Stimulated activated CD8-positive, alpha-beta memory T cell treated with anti-CD3 and anti-CD28 coated beads, Interleukin-2, amount 100 ng/mL, for 48 hours (primary cell): ENCODE data around the gene LIPJ.
A peak's percentile ranks its signal among the peaks of the same experiment; 100 is the strongest.

Experiments used
- DNase-seq, 2 donors: peaks; one replicate each; pipeline ENCODE4 v3.0.0-alpha.2; 2020; ENCODE audit warnings: low read depth in 2 of 2

Gene LIPJ, protein sequence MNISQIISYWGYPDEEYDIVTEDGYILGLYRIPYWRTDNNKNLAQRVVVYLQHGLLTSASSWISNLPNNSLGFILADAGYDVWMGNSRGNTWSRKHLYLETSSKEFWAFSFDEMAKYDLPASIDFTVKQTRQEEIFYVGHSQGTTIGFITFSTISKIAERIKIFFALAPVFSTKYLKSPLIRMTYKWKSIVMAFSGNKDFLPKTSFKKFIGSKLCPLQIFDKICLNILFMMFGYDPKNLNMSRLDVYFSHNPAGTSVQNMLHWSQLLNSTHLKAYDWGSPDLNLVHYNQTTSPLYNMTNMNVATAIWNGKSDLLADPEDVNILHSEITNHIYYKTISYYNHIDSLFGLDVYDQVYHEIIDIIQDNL

DNA sequence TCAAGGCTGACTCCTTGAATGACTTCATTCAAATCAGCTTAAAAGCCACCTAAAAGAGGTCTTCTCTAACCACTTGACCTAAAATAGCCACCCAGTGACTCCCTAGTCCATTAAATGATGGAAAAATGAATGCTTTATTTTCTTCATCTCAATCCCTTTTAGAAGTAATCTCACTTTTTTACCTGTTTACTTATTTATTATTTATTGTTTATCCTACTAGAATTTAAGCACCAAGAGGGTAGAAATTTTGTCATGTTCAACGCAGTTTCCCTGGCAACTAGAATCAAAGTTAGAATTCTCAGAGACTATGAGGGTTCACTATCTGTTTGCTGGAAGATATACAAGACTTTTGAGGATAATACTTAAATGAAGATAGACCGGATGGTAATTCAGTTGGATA lies at the start of gene LIPJ:
LIPJ (plus strand) TSS at position 301 of the 400 bp plus-strand sequence. CDS start 3,926 bp downstream, outside the sequence.
- no peak for DNase-seq

DNA sequence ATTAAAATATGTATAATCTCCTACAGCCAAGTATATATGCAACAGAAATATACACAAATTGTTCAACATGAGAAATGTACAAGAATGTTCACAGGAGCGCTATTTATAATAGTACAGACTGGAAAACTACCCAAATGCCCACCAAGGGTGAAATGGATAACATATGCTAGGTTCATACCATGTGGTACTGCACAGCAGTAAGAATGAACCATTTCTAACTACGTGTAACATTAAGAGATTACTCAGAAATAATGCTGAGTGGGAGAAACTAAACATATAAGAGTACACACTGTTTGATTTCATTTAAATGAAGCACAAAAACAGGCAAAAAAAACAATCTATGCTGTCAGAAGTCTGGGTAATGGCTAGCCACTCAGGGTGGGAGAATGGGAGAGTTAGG lies 49.2 kb upstream of the LIPJ start:
- DNase-seq: no peak

DNA sequence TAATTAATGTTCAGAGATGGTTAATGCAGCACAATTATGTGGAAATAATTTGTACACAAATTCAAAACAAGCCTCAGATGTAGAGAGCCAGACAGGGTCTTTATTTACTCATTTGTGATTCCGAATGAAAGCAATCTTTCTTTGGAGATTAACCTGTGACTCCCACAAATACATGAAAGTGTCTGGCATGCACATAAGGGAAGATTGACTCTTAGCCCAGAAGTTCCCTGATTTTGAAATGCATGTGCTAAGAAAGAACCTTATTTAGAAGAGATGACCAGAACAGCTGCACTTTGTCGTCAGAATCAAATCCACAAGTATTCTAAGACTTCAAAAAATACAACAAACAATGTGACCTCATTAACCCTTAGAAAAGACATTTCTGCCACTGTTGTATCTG lies 48.5 kb upstream of the LIPJ start:
- DNase-seq: no peak

DNA sequence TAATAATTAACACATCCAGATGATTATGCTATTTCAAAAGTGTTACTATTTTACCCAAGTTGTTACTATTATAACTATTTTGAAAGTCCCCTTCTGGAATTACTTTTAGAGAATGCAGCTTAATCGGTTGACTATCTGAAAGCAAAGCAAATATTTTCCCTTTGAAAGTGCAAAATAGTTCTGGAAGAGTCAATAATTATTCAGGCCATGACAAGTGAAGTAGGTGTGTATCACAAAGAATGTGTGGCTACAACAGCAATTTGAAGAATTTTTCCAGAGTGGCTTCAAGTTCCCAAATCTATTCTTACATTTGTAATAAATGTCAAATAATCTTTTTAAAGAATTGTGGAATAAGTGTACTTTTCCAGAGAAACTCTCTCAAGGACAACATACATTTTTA lies 46.2 kb upstream of the LIPJ start:
- DNase-seq: no peak

DNA sequence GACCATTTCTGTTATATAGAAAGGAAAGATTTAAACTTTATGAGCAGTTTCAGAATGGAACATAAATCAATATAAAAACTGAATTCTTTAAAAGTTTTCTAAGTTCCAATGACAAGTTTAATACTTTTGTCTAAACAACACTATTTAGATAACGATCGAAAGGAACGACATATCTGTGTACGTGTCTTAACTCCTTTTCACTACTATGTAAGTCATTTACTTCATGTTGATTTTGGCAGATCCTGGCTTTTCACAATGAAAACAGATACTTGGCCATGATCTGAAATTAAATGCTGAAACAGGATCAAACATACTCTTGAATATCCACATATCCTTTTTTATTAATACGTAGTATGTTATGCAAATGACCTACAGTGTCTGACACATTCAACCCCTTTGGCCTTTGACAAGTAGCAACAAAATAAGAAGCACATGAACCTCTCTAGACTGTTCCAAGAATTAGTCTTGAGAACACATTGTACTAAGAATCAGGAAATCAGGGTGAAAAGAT lies 45.4 kb upstream of the LIPJ start:
- no peak for DNase-seq

DNA sequence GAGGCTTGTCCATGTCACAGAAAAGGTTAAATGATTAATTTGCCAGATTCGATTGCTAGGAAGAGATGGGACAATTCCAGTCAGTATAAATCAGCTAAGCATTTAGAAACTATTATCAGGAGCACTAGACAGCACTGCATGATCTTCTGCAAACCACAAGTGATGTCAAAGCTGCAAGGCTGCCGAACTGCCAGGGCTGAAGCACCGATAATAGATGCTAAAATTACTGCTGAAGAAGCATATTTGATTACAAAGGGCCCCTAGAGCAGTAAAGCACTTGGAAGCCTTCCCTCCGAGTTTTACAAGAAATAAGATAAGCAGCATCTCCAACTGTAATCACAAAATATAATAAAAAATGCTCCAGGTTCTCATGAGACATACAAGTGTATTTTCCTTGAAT lies 44.0 kb upstream of the LIPJ start:
- DNase-seq: no peak

DNA sequence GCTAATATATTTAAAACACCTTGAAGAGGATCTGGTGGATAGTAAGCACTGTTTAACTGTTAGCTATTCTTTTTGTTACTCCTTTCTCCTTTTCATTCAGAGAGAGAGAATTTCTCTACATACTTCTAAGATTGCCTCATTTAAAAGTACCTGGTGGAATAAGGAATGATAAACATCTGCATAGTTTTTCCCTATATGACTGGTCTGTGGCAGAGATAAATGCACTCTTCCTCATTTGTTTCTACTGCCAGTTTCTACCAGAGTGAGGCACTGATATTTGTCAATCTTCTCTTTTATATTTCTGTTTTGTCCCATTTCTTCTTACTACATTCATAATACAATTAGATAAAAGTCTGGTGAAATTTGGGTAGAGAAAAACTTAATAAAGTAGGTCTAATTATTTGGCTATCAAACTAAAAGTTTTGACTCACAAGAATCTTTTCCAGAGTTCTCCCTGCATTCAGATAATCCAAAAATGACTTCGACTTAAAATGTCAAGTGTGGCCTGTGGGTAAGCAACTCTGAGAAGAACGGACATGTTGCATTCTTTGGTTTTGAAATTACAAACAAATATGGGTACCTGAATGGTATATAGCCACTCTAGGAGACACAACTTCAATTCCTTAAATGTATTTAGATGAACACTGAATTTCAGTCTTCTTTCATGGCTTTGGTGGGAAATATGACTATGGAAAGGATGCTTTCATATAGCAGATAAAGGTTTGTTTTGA lies 42.3 kb upstream of the LIPJ start:
- DNase-seq: no peak

DNA sequence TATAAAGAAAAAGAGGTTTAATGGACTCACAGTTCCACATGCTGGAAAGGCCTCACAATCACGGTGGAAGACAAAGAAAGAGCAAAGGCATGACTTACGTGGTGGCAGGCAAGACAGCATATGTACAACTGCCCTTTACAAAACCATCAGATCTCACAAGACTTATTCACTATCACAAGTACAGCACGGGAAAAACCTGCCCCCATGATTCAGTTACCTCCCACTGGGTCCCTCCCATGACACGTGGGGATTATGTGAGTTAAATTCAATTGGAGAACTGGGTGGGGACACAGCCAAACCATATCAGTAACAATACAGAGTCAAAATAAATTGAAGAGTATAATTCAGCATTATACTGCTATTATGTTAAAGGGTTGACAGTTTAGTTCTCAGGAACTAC lies 41.2 kb upstream of the LIPJ start:
- DNase-seq: no peak

DNA sequence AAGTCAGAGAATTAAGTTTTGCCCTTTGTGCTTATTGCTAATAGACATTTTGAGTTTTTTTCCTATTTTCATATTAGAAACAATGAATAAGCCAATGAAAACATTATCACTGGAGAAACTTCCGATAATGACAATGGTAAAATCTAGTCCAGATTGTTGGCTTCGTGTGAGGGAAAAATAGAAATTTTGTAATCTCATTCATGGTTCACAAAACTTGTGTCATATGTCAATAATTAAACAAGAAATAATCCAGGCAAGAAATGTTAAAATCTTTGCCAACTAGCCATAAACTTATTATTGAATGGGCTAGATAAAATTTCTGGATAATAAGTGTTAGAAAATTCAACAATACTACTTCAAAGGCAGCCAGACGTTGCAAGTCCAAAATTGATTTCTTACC lies 40.1 kb upstream of the LIPJ start:
- DNase-seq: no peak

DNA sequence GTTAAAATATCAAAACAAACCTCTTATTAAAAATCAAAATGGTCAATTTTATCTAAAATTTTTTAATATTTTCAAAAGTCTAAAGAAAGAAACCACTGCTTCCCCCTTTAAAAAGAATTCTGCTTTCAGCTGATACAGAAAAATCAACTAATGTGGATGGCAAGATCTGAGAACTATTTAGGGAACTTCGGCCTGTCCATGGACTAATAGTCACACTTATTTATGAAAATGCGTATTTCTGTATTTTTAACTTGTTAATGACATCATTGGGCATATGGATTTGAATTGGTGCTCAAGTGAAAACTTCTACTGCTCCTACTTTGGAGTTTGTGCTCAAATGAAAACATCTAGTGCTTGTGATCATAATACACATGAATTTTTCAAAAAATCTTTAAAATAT lies 35.3 kb upstream of the LIPJ start:
- DNase-seq: no peak

DNA sequence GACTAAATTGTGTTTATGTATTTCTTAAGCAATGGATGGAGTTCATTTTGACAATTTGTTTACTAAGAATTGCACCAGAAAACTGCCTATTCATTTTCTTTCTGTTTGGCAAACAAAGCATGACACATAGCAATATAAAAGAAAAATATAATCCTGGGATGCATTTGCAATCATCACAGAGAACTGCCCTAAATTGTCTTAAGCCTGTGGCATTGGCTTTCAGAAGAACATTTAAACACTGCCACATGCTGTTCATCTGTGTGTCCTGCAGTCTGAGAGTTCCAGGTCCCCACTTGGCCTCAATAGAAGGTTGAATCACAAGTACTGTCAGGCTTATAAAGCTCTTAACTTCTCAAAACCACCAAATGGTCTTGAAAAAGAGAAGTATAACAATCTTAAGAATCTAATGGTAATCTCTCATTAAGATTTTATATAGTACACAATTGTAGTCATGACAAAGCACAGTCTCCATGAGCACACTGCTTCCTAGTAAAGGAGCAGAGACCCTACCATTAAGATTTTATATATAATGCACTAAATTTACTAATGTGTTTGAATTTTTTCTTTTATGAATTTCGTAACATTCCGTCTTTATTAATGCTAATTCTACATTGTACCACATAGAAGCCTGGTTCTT lies 33.3 kb upstream of the LIPJ start:
- no peak for DNase-seq

DNA sequence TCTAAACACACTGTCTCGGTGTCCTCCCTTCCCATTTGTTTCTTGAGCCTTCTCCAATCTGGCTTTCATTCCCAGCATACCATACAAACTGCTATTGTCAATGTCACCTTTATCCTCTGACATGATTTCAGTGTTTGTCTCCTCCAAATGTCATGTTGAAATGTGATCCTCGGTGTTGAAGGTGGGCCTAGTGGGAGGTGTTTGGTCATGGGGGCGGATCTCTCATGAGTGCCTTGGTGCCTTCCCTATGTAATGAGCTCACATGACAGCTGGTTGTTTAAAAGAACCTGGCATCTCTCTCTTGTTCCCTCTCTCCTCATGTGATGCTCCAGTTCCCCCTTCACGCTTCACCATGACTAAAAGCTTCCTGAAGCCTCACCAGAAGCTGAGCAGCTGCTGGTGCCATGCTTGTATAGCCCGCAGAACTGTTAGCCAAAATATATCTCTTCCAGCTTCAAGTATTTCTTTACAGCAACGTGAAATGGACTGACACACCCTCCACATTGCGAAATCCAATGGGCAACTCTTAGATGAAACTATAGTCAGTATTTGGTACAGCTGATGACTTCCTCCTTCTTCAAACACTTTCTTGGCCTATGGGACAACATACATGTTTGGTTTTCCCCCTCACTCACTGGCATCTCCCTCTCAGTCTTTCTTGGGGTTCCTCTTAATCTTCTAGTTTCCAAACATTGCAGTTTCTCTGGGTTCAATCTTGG lies 31.2 kb upstream of the LIPJ start:
- no peak for DNase-seq

DNA sequence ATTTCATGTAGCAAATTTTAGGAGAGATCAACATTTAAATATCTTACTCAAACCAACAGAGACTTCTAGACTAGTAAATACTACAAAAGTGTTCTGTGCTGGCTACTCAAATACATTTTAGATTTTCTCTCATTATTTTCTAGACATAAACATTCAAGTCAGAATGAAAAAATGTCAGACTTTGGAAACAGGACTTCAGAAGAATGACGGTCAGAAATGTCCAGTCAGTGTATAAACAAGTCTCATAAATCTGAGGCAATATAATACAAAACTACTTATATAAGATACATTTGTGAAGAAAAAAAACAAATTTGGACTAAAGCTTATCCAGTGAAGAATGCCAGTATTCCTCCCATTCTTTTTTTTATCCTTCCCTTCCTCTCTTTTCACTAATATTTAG lies 29.3 kb upstream of the LIPJ start:
- no peak for DNase-seq

DNA sequence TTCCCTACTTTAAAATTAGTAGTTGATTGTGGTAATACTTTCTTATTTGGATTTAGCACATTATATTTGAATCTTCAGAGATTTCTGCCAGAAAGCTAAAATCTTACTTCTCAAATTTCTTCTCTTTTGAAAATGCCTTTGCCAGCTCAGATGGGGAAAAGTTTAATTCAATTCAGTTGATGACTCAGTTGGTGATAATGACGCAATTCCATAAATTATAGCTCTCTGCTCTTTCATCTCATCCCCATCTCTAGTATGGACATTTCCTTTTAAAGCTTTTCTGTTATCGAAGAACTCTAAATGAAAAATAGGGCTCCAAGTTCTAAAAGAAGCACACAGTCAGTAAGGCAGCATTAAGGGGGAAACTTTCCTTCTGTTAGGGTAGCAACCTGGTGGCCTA lies 28.9 kb upstream of the LIPJ start:
- DNase-seq: no peak

DNA sequence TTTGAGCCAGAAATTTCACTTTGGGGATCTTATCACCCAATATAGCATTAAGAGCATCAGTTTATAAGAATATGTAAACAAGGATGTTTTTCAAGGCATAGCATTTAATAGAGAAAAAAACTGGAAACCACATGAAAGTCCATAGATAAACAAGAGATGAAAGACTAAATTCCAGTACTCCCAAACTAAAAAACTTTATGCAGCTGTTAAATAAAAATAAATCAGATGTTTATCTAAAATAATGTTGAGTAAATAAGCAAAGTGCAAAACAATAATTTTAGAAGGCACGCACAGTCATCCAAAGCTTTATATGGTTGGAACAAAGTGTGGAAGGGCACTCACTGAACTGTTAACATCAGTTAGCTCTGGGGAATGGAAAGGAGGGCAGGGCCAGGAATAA lies 24.4 kb upstream of the LIPJ start:
- no peak for DNase-seq

DNA sequence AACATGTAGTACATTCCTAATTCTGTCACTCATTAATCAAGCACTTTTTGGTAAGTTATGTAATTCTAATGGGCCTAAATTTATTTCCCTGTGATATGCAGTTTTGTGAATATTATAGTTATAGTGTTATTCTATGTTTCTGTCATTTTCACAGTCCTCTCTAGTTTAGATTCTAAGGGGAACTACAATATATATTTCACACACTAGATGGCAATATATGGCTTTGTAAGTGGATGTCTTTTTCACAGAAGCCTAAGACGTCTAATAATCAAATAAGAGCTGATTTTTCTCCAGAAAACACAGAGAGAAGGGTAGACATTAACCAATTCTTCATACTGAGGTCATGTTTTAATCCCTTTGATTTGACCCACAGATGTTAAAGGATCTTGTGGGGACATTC lies 21.5 kb upstream of the LIPJ start:
- no peak for DNase-seq

DNA sequence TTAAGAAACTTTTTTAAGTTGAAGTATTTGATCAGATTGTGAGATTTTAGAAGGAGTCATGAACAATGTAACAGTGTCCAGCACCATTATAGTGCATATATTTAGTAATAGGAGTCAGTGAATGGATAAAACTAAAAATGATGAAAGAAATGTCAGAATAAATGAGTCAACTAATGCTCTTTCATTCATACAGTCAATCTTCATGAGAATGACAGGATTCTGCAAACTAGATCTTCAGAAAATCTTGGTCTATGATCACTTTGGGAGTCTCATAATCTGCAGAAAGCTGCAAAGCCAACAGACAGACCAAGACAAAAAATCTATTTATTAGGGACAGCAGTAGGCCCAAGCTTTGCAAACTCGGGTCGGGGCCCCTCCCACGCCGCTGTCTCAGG lies 4.2 kb upstream of the LIPJ start:
- no peak for DNase-seq

DNA sequence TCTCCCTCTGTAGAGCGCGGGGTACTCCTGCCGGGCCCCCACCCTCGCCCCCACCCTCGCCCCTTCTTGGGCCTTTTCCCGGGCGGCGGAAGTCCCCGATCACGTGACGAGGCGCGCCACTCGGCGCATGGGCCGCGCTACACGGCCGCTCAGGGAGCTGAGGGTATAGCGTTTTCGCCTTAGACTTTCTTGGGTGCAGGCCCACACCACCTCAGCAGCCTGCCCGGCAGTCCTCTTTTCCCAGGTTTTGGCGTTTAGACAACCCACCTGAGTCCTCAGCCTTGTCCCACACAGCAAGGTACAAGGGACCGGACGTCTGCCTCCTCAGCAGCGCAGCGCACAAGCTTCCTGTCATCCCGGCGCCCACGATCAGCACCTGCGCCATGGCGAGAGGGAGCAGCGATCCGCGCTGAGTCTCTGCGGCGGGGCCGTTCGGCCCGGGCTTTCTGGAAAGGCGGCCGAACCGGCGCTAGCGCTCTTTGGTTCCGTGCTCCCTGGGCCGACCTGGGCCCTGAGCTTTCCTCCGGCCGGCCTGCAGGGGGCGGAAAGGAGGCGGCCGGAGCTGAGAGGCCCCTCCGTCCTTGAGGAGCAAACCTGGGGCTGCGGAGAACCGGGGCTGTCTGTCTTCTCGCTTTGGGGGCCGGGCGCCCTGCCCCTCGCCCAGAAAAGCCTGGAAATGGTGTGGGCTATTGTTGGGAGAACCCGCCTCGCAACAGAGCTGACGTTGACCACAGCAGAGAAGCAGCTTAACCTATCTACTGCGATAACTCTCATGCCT lies 3.6 kb upstream of the LIPJ start, which contains the start of gene RNLS:
RNLS (minus strand) TSS at position 513 of the 778 bp plus-strand sequence.
- peak; percentile 48 to 54 for DNase-seq

DNA sequence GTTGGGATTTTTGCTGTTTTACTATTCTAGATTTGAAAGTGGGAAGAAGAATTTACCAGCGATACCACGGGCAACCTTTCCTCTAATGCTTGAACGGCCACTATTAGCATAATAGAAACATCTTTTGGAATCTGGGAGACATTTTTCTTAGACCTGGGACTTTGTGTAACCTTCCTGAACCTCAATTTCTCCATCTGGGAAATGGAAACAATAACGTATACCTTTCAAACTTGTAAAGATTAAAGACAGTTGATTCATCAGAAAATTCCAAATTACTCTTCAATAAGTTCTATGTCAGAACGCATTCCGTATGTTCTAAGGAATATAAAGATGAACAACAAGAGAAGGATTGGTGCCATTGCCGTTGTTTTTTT lies 3.0 kb upstream of the LIPJ start:
- DNase-seq: no peak

DNA sequence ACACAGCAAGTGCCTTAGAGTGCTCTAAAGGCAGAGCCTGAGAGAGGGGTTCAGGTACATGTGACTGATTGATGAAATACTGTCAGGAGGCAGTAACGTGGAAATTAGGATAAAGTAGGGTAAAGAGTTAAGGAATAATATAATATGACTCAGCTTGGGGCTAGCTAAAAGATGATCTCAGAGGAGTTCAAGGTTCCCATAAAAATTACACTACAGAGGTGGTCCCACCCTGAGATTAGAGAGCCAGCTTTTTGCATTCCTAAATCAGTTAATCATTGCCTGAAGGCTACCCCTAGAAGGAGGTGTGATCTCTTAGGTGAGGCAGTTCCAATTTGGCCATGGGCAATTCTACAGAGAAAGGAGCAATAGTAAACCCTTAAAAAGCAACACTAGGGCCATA lies 5.8 kb downstream of the LIPJ start:
- no peak for DNase-seq

DNA sequence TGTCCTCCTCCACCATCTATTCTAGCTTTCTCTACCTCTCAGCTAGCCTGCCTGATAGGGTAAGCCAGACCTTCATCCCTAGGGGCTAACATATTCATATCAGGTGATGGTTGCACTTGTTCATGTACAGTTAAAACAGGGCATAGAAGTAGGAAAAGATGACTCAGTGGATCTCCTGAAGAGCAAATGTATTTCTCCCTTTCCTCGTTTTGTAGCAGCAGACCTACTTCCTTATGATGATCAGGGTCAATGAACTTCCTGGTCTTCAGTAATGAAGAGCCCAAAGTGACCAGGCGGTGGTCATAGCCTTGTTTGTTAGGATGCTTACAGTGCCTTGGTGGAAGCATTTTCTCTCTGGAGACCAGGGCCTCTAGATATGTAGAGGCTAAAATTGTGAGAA lies 6.3 kb downstream of the LIPJ start:
- no peak for DNase-seq
